Type B pancreatic cell (in vitro differentiated cells): Measurements from ENCODE around the gene PDE6A. TPM values are rescaled to one million over a fixed set of nuclear protein-coding genes. Genes with fewer than 3 reads are reported as not detected.
"Not testable (repeated sequence)": the region's sequence is repeated elsewhere in the genome, so short reads cannot be mapped to it uniquely, and the experiment has no call there.

Experiments used
- DNase-seq: peaks from one replicate; pipeline ENCODE4 v3.0.0; 2021; ENCODE audit warnings: mixed read lengths; ENCODE audit not compliant: unreplicated experiment; ENCODE audit errors: extremely low spot score
- H3K27ac Mint-ChIP-seq: 2 replicates; pipeline ENCODE4 v1.8.0; 2021; ENCODE audit warnings: mild to moderate bottlenecking, mixed read lengths
- H3K27me3 Mint-ChIP-seq: 2 replicates; pipeline ENCODE4 v1.8.0; 2021; ENCODE audit warnings: mixed read lengths
- H3K36me3 Mint-ChIP-seq: 2 replicates; pipeline ENCODE4 v1.8.0; 2021; ENCODE audit warnings: mixed read lengths
- H3K4me1 Mint-ChIP-seq: one replicate; pipeline ENCODE4 v1.8.0; 2021; ENCODE audit warnings: mixed read lengths; ENCODE audit not compliant: unreplicated experiment
- H3K4me3 Mint-ChIP-seq: 2 replicates; pipeline ENCODE4 v1.8.0; 2021; ENCODE audit warnings: mild to moderate bottlenecking, mixed read lengths
- H3K9me3 Mint-ChIP-seq: 2 replicates; pipeline ENCODE4 v1.8.0; 2021; ENCODE audit warnings: mixed read lengths
- total RNA-seq: library from RNA; stranded (reverse); gene quantifications from 2 replicates; pipeline ENCODE4 v1.2.1, GENCODE V29; 2021; ENCODE audit warnings: low replicate concordance
- TF ChIP-seq, protein P1 (sequence below): fragments of 200-600 bp; sonication (generic); conservative IDR thresholded peaks from 2 replicates; pipeline ENCODE4 v1.5.0; 2021; ENCODE audit warnings: antibody characterized with exemption, mild to moderate bottlenecking

The PDE6A gene
- total RNA-seq, 1 donor from 2014 or later: not detected

DNA sequence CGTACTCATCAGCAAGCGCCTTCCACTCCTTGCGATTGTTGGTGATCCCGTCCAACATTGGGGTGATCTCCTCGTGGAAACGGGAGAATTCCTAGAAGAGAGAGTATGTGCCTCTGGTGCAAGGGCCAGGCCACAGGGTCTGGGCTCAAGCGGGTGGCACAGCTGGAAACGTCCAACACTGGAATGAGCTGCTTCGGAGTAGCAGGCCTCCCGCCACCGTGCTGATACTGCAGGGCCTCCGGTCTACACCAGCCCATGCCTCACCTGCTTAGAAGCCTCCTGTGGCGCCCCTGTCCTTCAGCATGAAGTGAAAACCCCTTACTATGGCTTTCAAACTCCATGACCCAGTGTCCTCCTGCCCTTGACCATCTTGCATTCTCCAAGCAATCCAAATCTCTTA, 81.4 kb downstream of the PDE6A start:
- H3K36me3 Mint-ChIP-seq: no peaks in the 10 kb centered on the region
- no peak overlapping the region for H3K4me3 Mint-ChIP-seq
- H3K9me3 Mint-ChIP-seq: peaks cover 5% of the 10 kb centered on the region
- H3K27ac Mint-ChIP-seq: no peak overlapping the region
- DNase-seq: no peak
- peaks cover 3% of the 10 kb centered on the region for H3K27me3 Mint-ChIP-seq
- TF ChIP-seq, protein P1, sequence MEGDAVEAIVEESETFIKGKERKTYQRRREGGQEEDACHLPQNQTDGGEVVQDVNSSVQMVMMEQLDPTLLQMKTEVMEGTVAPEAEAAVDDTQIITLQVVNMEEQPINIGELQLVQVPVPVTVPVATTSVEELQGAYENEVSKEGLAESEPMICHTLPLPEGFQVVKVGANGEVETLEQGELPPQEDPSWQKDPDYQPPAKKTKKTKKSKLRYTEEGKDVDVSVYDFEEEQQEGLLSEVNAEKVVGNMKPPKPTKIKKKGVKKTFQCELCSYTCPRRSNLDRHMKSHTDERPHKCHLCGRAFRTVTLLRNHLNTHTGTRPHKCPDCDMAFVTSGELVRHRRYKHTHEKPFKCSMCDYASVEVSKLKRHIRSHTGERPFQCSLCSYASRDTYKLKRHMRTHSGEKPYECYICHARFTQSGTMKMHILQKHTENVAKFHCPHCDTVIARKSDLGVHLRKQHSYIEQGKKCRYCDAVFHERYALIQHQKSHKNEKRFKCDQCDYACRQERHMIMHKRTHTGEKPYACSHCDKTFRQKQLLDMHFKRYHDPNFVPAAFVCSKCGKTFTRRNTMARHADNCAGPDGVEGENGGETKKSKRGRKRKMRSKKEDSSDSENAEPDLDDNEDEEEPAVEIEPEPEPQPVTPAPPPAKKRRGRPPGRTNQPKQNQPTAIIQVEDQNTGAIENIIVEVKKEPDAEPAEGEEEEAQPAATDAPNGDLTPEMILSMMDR: no peak
- no peaks in the 10 kb centered on the region for H3K4me1 Mint-ChIP-seq

DNA sequence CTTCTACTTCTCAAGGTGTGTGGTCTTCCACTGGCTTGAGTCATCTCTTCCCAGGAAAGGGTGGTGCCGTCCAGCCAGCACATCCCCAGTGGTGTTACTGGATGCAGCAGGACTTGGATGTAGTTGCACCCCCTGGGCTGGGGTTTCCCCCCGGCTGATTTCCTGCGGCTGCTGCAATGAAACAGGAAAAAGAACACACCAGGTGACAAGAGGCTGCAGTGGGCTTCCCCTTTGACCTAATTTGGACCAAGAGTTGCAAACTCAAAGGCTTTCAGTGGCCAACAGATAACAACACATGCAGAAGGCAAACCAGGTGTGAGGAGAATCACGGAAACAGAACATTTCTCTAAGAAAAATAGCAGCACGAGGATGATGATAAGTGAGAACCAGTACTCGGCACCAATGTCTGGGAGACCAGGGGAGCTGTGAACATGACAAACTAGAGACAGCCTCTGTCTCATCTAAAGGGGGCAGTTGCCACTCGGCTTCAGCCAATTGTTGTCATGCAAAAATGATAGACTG, 83.7 kb downstream of the PDE6A start:
- Mint-ChIP-seq H3K4me1 (no peaks in the 10 kb centered on the region), H3K9me3 (peaks cover under 1% of the 10 kb centered on the region), H3K4me3 (no peak overlapping the region), H3K36me3 (no peaks in the 10 kb centered on the region), H3K27ac (no peak overlapping the region), H3K27me3 (peaks cover under 1% of the 10 kb centered on the region)
- TF ChIP-seq, protein P1: no peak
- no peak for DNase-seq

- DNase-seq: no peak
- Mint-ChIP-seq H3K36me3 (no peaks in the 10 kb centered on the region), H3K9me3 (no peaks in the 10 kb centered on the region), H3K4me1 (no peaks in the 10 kb centered on the region), H3K27ac (no peak overlapping the region), H3K27me3 (no peaks in the 10 kb centered on the region), H3K4me3 (no peak overlapping the region)
- TF ChIP-seq, protein P1: no peak
Observed at GRCh38 chr5:149859746-149860145, 84.8 kb downstream of the PDE6A start.

DNA sequence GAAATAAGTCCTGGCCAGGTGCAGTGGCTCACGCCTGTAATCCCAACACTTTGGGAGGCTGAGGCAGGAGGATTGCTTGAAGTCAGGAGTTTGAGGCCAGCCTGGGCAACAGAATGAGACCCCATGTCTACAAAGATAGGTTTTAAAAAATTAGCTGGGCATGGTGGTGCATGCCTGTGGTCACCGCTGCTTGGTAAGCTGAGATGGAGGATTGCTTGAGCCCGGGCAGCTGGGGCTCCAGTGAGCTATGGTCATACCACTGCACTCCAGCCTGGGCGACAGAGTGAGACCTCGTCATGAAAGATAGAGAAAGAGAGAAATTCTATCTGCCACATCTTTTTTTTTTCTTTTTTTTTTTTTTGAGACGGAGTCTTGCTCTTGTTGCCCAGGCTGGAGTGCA, 86.1 kb downstream of the PDE6A start:
- not testable (repeated sequence) for H3K27ac Mint-ChIP-seq, H3K4me1 Mint-ChIP-seq, H3K36me3 Mint-ChIP-seq, H3K27me3 Mint-ChIP-seq, H3K4me3 Mint-ChIP-seq, DNase-seq, H3K9me3 Mint-ChIP-seq

DNA sequence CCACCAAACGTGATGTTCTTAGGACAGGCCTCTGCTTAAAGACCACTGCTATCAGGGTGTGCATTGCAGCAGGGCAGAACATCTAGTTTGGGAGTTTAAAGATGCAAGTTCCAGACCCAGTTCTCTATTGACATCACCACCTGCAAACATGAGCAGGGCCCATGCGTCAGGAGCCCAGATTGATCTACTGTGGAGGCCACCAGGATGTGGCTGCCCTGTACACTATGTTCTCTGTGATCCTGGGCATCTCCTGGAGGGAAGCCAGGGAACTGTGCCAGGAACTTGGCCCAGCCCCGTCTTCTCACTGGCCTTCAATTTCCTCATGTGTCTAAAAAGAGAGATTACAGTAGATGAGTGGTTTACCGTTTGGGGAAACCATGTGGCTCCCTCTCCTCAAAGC, 87.1 kb downstream of the PDE6A start:
- no peak overlapping the region for H3K27ac Mint-ChIP-seq
- H3K4me1 Mint-ChIP-seq: peaks cover 6% of the 10 kb centered on the region
- no peak for DNase-seq
- H3K9me3 Mint-ChIP-seq: no peaks in the 10 kb centered on the region
- no peak overlapping the region for H3K4me3 Mint-ChIP-seq
- no peaks in the 10 kb centered on the region for H3K27me3 Mint-ChIP-seq
- H3K36me3 Mint-ChIP-seq: no peaks in the 10 kb centered on the region
- TF ChIP-seq, protein P1: no peak

- Mint-ChIP-seq H3K4me1 (peaks cover 6% of the 10 kb centered on the region), H3K27me3 (no peaks in the 10 kb centered on the region), H3K36me3 (no peaks in the 10 kb centered on the region), H3K27ac (no peak overlapping the region), H3K4me3 (no peak overlapping the region), H3K9me3 (no peaks in the 10 kb centered on the region)
- no peak for DNase-seq
- TF ChIP-seq, protein P1: no peak
Observed at GRCh38 chr5:149855366-149855765, 89.2 kb downstream of the PDE6A start.
